ENCODE data around the gene FLAD1. TPM values are rescaled to one million over a fixed set of nuclear protein-coding genes. Genes with fewer than 3 reads are reported as not detected.

FLAD1 gene
- total and polyA plus RNA-seq, 2 of the 4 experiments (the other 2 are of a cell fraction) = 26.3 to 37.3 TPM

DNA sequence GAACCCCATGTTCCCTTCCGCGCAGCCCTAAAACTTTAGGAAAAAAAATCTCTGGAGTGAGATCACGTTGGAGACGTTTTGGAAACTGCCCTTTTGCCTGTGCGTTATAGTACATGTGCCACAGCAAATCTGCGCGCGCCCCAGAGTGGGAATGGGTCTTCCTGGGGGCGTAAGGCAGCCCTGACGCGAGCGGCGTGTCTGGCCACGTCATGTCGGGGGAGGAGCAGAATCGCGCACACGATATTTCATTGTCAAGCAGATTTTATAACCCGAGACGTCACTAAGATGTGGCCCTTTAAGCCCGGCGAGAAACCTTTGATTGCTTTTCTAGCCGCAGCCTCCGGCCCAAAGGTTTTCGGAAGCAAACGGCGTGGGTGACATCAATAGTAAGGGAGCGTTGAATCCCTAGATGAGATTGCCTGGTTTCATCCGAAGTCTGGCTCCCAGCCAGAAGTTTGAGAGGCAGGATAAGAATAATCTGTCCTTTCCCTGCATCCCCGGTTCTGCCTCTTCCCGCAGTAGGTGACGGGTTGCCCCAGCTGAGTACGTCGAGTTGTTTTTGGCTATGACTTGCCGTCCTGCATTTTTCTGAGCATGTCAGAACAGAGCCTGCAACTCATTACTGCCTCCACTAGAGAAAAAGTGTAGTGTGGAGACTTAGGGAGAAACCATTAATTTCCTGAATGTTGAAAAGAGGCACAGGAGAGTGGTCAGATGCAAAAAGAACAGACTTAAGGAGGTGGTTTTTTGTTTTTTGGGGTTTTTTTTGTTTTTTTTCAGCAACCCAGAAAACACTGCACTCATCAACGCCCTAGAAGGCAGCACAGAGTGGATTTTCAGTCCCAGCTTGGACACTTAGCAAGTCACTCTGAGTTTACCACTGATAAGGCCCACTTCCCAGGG is 45.8 kb upstream of the FLAD1 start (continued):
- TF ChIP-seq RCOR1 (IDR thresholded peaks at IDR 0.05; ENCODE audit: insufficient replicate concordance, low read length) (no peak), POLR2A (IDR thresholded peaks at IDR 0.05; ENCODE audit: low read depth, low read length) (peak; percentile 66; the same call in 1 of the 2 replicates), CEBPB (IDR thresholded peaks at IDR 0.05; ENCODE audit: low read depth, low read length) (0 out of 2 replicates have a peak, but pooled peaks have one; percentile 4), FOS (IDR thresholded peaks at IDR 0.05; ENCODE audit: low read depth, low read length) (0 out of 2 replicates have a peak, but pooled peaks have one; percentile 43), CTCF (conservative IDR thresholded peaks at IDR 0.05; ENCODE audit: low read depth, low read length) (peak; percentile 13; the same call in 1 of the 2 replicates)
